Activated T-cell treated with anti-CD3 and anti-CD28 coated beads, Interleukin-2, amount 50 U/mL, for 1 hour (primary cell): ENCODE measurements around the gene KCP.
"Not testable (repeated sequence)": the region's sequence is repeated elsewhere in the genome, so short reads cannot be mapped to it uniquely, and the experiment has no call there.

Experiments used
- DNase-seq: peaks from one replicate; pipeline ENCODE4 v3.0.0-alpha.2; 2020

Gene KCP

GRCh38 chr7:128919881-128920799, 9.6 kb upstream of the KCP start:
- DNase-seq: no peak

GRCh38 chr7:128919241-128919640, 8.7 kb upstream of the KCP start:
- no peak for DNase-seq

- no peak for DNase-seq
These were observed 7.6 kb upstream of the KCP start for GRCh38 chr7:128918016-128918665.

- no peak for DNase-seq
These were observed 6.6 kb upstream of the KCP start for GRCh38 chr7:128917122-128917521.

- DNase-seq: no peak
These were observed 6.1 kb upstream of the KCP start for GRCh38 chr7:128916643-128916915.

- DNase-seq: no peak
These were observed 5.5 kb upstream of the KCP start for GRCh38 chr7:128915841-128916642.

GRCh38 chr7:128915271-128915819, 4.8 kb upstream of the KCP start:
- no peak for DNase-seq

GRCh38 chr7:128914566-128915151, 4.2 kb upstream of the KCP start:
- DNase-seq: no peak

GRCh38 chr7:128913870-128914565, 3.5 kb upstream of the KCP start:
- no peak for DNase-seq

- DNase-seq: not testable (repeated sequence)
These were observed 2.4 kb upstream of the KCP start for GRCh38 chr7:128912709-128913495.

GRCh38 chr7:128912281-128912680, 1.8 kb upstream of the KCP start:
- DNase-seq: no peak

- DNase-seq: no peak
These were observed 1.0 kb upstream of the KCP start for GRCh38 chr7:128911423-128912031.

GRCh38 chr7:128909625-128910568, 612 bp downstream of the KCP start:
- DNase-seq: no peak

- DNase-seq: no peak
These were observed 1.5 kb downstream of the KCP start for GRCh38 chr7:128908750-128909624.

- DNase-seq: no peak
These were observed 3.5 kb downstream of the KCP start for GRCh38 chr7:128906766-128907559.

- DNase-seq: no peak
These were observed 4.3 kb downstream of the KCP start for GRCh38 chr7:128906001-128906765.
